ENCODE results near the gene APOBEC4.

The APOBEC4 gene

GRCh38 chr1:183602510-183602909 is 50.6 kb downstream of the APOBEC4 start:
- no peak overlapping the region for H3K4me3 ChIP-seq (ENCODE audit: low read length)
- no peak for TF ChIP-seq CTCF (conservative IDR thresholded peaks at IDR 0.05; ENCODE audit: low read depth, low read length)
- no peak for DNase-seq (ENCODE audit: low read depth)

DNA sequence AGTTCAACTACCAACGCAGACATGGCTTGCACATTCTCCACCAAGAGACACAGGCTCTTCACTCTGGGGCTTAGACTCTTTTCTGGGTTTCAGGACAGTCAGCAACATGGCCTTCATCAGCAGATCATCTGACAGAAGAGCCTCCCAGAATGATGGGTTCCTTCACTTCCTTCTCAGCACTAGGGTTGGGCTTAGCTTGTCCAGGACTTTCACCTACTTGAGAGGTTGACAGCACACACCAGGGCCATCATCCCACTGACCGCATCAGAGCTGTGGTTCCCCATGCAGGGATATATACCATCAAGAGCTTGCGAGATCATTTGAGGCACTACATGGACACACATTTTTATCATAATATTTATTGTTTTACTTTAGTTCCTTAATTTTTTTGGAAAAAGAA is 52.5 kb downstream of the APOBEC4 start:
- H3K4me3 ChIP-seq (ENCODE audit: low read length) = no peak overlapping the region
- TF ChIP-seq CTCF (conservative IDR thresholded peaks at IDR 0.05; ENCODE audit: low read depth, low read length) = no peak
- DNase-seq (ENCODE audit: low read depth) = no peak

GRCh38 chr1:183600136-183600535 is 53.0 kb downstream of the APOBEC4 start:
- DNase-seq (ENCODE audit: low read depth) = peak; percentile 57
- no peak overlapping the region for H3K4me3 ChIP-seq (ENCODE audit: low read length)

GRCh38 chr1:183598386-183598785 is 54.7 kb downstream of the APOBEC4 start:
- no peak for DNase-seq (ENCODE audit: low read depth)
- TF ChIP-seq CTCF (conservative IDR thresholded peaks at IDR 0.05; ENCODE audit: low read depth, low read length) = no peak
- no peak overlapping the region for H3K4me3 ChIP-seq (ENCODE audit: low read length)

More at GRCh38 chr1:183600136-183600535, 53.0 kb downstream of the APOBEC4 start:
- no peak for TF ChIP-seq CTCF (conservative IDR thresholded peaks at IDR 0.05; ENCODE audit: low read depth, low read length)

- no peak for TF ChIP-seq CTCF (conservative IDR thresholded peaks at IDR 0.05; ENCODE audit: low read depth, low read length)
- no peak for DNase-seq (ENCODE audit: low read depth)
- no peak overlapping the region for H3K4me3 ChIP-seq (ENCODE audit: low read length)
These were observed 55.3 kb downstream of the APOBEC4 start for GRCh38 chr1:183597656-183598347.

DNA sequence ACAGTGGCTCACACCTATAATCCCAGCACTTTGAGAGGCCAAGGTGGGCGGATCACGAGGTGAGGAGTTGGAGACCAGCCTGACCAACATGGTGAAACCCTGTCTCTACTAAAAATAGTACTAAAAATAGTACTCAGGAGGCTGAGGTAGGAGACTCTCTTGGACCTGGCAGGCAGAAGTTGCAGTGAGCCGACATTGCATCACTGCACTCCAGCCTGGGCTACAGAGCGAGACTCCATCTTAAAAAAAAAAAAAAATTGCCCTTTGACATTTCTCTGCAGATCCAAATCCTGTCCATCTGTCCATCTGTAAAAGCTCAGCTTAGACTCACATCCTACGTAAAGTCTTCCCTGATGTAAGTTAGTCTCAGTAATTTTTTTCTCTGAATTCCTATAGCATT is 56.6 kb downstream of the APOBEC4 start:
- no peak for DNase-seq (ENCODE audit: low read depth)

More for the DNA sequence above, 56.6 kb downstream of the APOBEC4 start:
- H3K4me3 ChIP-seq (ENCODE audit: low read length) = no peak overlapping the region
- TF ChIP-seq CTCF (conservative IDR thresholded peaks at IDR 0.05; ENCODE audit: low read depth, low read length) = no peak
